SK-N-SH (cell line): ENCODE measurements around the gene AVPR2. TPM values are rescaled to one million over a fixed set of nuclear protein-coding genes. Genes with fewer than 3 reads are reported as not detected.

Source experiments
- CTCF ChIA-PET: fragments of 300-600, 350-600 bp; formaldehyde crosslinking; extraction: SDS; loops from one replicate; lab custom pipeline; 2021; lab: Yijun Ruan, JAX
- POLR2A ChIA-PET: fragments of 350-600 bp; sonication (Branson Sonifier 250); formaldehyde crosslinking; extraction: SDS; loops from one replicate; lab custom pipeline; 2020; ENCODE audit warnings: antibody characterized with exemption, inconsistent platforms; lab: Yijun Ruan, JAX
- DNase-seq: peaks from one replicate; pipeline ENCODE4 v3.0.0; 2012
- H2AFZ ChIP-seq: fragments of 200-600 bp; sonication (generic); 2 replicates; pipeline ENCODE4 v1.8.1; 2016; ENCODE audit warnings: antibody characterized with exemption, mild to moderate bottlenecking, low read depth
- H3F3A ChIP-seq: fragments of 200-600 bp; sonication (generic); replicated peaks from 2 replicates; pipeline ENCODE3; 2016; ENCODE audit warnings: antibody characterized with exemption, mild to moderate bottlenecking; ENCODE audit not compliant: insufficient read depth
- H3K27ac ChIP-seq, 2 experiments: fragments of 200-500 bp in 1 of 2; fragments of 200-600 bp in 1 of 2; sonication (Bioruptor generic) in 1 of 2; sonication (generic), shearing (Covaris generic) in 1 of 2; 2 replicates each; pipeline versions ENCODE4 v1.5.1 to v1.6.1; 2014 to 2016; ENCODE audit warnings: low read depth in 2 of 2, inconsistent platforms in 1 of 2, low read length in 1 of 2, mild to moderate bottlenecking in 1 of 2, mixed read lengths in 1 of 2
- H3K27me3 ChIP-seq: fragments of 200-600 bp; sonication (generic), shearing (Covaris generic); 2 replicates; pipeline ENCODE4 v1.6.1; 2016; ENCODE audit warnings: mixed run types; ENCODE audit not compliant: insufficient read depth
- H3K36me3 ChIP-seq, 2 experiments: fragments of 200-500 bp in 1 of 2; fragments of 200-600 bp in 1 of 2; sonication (Bioruptor generic) in 1 of 2; sonication (generic) in 1 of 2; replicated peaks in 1 of 2; 2 replicates each; pipeline versions ENCODE3 to v1.5.1; 2014 to 2016; ENCODE audit warnings: low read length in 1 of 2, mild to moderate bottlenecking in 1 of 2; ENCODE audit not compliant: insufficient read depth in 2 of 2, control insufficient read depth in 1 of 2
- H3K4me1 ChIP-seq, 2 experiments: fragments of 200-500 bp in 1 of 2; fragments of 200-600 bp in 1 of 2; sonication (Bioruptor generic) in 1 of 2; sonication (generic), shearing (Covaris generic) in 1 of 2; 2 replicates each; pipeline versions ENCODE4 v1.5.1 to v1.6.1; 2014 to 2016; ENCODE audit warnings: low read depth in 1 of 2, low read length in 1 of 2, mixed run types in 1 of 2; ENCODE audit not compliant: insufficient read depth in 2 of 2, control insufficient read depth in 1 of 2
- H3K4me2 ChIP-seq: fragments of 200-600 bp; sonication (generic), shearing (Covaris generic); 2 replicates; pipeline ENCODE4 v1.6.1; 2017; ENCODE audit warnings: mixed run types
- H3K4me3 ChIP-seq, 2 experiments: fragments of 200-500 bp in 1 of 2; fragments of 200-600 bp in 1 of 2; sonication (Bioruptor generic) in 1 of 2; sonication (generic), shearing (Covaris generic) in 1 of 2; 2 replicates each; pipeline versions ENCODE4 v1.5.1 to v1.8.1; 2014 to 2016; ENCODE audit warnings: low read depth in 2 of 2, inconsistent platforms in 1 of 2, low read length in 1 of 2, mild to moderate bottlenecking in 1 of 2, mixed read lengths in 1 of 2, moderate library complexity in 1 of 2
- H3K79me2 ChIP-seq: fragments of 200-600 bp; sonication (generic); 2 replicates; pipeline ENCODE4 v1.8.1; 2017; ENCODE audit warnings: mild to moderate bottlenecking; ENCODE audit not compliant: insufficient read depth
- H3K9ac ChIP-seq: fragments of 200-600 bp; sonication (generic); 2 replicates; pipeline ENCODE4 v1.6.1; 2017; ENCODE audit warnings: mixed run types
- H3K9me2 ChIP-seq: fragments of 200-600 bp; sonication (generic); 2 replicates; pipeline ENCODE4 v1.6.1; 2017; ENCODE audit warnings: mixed run types
- H3K9me3 ChIP-seq: fragments of 200-600 bp; sonication (generic); 2 replicates; pipeline ENCODE4 v1.6.1; 2017; ENCODE audit warnings: mixed run types, mild to moderate bottlenecking, moderate library complexity
- H4K20me1 ChIP-seq: fragments of 200-600 bp; sonication (generic); 2 replicates; pipeline ENCODE4 v1.6.1; 2017; ENCODE audit warnings: mild to moderate bottlenecking, mixed run types; ENCODE audit not compliant: insufficient read depth
- CHD2 ChIP-seq: fragments of 150-350 bp; IDR thresholded peaks from 2 replicates; pipeline ENCODE4 v1.6.1; 2018; ENCODE audit warnings: low read length; ENCODE audit not compliant: partially characterized antibody
- EZH2phosphoT487 ChIP-seq: fragments of 200-600 bp; sonication (generic); IDR thresholded peaks from 2 replicates; pipeline ENCODE4 v1.6.1; 2017; ENCODE audit warnings: low read depth, mixed run types, mild to moderate bottlenecking, antibody characterized with exemption, moderate library complexity, borderline replicate concordance
- FOXJ3 ChIP-seq: sonication (generic); formaldehyde crosslinking; IDR thresholded peaks from 2 replicates; pipeline ENCODE4 v1.5.1; 2020; ENCODE audit warnings: mild to moderate bottlenecking, missing genetic modification reagents
- FOXM1 ChIP-seq: IDR thresholded peaks from 2 replicates; pipeline ENCODE4 v1.4.0; 2012; ENCODE audit warnings: low read depth, mild to moderate bottlenecking
- NRF1 ChIP-seq: IDR thresholded peaks from 2 replicates; pipeline ENCODE4 v1.6.1; 2012; ENCODE audit warnings: low read depth, mild to moderate bottlenecking, low read length
- PBX3 ChIP-seq: IDR thresholded peaks from 2 replicates; pipeline ENCODE4; 2012
- POLR2AphosphoS5 ChIP-seq: IDR thresholded peaks from 2 replicates; pipeline ENCODE4 v1.6.1; 2012; ENCODE audit warnings: low read depth, low read length
- RAD21 ChIP-seq: IDR thresholded peaks from 2 replicates; pipeline ENCODE4 v1.6.1; 2012; ENCODE audit warnings: mild to moderate bottlenecking, low read length
- RCOR1 ChIP-seq: fragments of 150-350 bp; IDR thresholded peaks from 2 replicates; pipeline ENCODE4 v1.6.1; 2017; ENCODE audit warnings: antibody characterized with exemption, low read length
- REST ChIP-seq: IDR thresholded peaks from 2 replicates; pipeline ENCODE4 v1.6.1; 2012; ENCODE audit warnings: mild to moderate bottlenecking, low read depth, low read length, moderate library complexity
- RFX5 ChIP-seq: IDR thresholded peaks from 2 replicates; pipeline ENCODE4 v1.6.1; 2012; ENCODE audit warnings: mild to moderate bottlenecking, improper control_type of control experiment, low read length
- SMC3 ChIP-seq: IDR thresholded peaks from 2 replicates; pipeline ENCODE4 v1.6.1; 2012; ENCODE audit warnings: low read depth, low read length, improper control_type of control experiment
- TAF1 ChIP-seq: IDR thresholded peaks from 2 replicates; pipeline ENCODE4 v1.6.1; 2012; ENCODE audit warnings: low read depth, mild to moderate bottlenecking, low read length, moderate library complexity, borderline replicate concordance
- TCF12 ChIP-seq: IDR thresholded peaks from 2 replicates; pipeline ENCODE4 v1.4.0; 2012
- TEAD4 ChIP-seq: IDR thresholded peaks from 2 replicates; pipeline ENCODE4 v1.4.0; 2012; ENCODE audit warnings: mild to moderate bottlenecking, borderline replicate concordance; ENCODE audit not compliant: insufficient read depth
- YY1 ChIP-seq: IDR thresholded peaks from 2 replicates; pipeline ENCODE4 v1.4.0; 2012; ENCODE audit warnings: low read depth, mild to moderate bottlenecking
- WGBS: methylation state at CpG from one replicate; pipeline ENCODE4 v1.1.6; 2017; ENCODE audit warnings: low lambda C conversion rate; 5-methylcytosine and 5-hydroxymethylcytosine counted together
- polyA plus RNA-seq, 3 experiments: library from polyadenylated mRNA; depleted of rRNA; stranded (reverse); fragments of >200 nt; gene quantifications; 2 replicates each; pipeline ENCODE4 v1.2.3, GENCODE V29; 2012

AVPR2 gene
- polyA plus RNA-seq, 1 of the 3 experiments (the other 2 are of a cell fraction), result not detected

GRCh38 chrX:153955228-153955732, 50.8 kb downstream of the AVPR2 start (continued):
- TF ChIP-seq RFX5 (no peak), POLR2AphosphoS5 (no peak), YY1 (no peak)

DNA sequence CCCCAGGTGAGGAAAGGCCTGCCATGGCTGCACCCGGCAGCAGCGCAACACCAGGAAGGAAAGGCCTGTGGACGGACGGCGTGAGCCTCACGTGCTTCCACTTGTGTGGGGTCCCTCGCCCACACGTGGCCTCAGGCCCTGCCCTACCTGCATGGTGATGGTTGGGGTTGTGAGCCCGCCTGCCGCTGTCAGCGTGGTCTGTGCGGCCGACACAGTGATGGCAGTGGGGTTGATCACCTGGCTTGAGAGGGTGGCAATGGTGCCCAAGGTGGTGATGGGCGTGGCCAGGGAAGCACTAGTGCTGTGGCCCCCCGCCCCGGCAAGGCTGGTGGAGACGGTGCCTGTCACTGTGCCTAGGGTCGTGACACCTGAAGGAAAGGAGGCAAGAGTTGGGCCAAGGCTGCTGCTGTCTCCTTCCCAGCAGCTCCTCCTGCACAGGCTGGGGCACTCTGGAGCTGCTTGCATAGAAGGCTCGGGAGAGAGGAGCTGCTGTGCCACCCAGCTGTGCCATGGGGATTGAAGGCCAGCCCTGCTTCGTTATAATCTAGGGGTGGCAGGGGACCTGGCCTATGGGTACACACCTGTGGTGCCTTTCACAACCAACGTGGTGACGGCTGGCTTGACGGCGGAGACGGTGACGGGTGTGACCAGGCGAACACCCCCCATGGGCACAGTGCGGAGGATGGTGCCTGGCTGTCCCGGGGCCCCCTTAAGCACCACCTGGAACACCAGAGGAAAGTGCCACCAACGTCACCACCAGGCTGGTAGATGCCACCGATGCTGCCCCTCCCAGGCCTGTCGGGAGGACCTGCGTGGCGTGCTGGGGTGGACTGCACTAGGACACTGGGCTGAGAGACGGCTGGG, 51.8 kb downstream of the AVPR2 start:
- Histone ChIP-seq H3K4me3 (no peak overlapping the region), H3K27ac (no peak overlapping the region), H3K36me3 (peaks cover 13 to 98% of the 10 kb centered on the region in 2 experiments), H3K4me1 (no peaks in the 10 kb centered on the region; a peak in 1 of 4 replicates), H4K20me1 (peaks cover 8% of the 10 kb centered on the region), H3F3A (no peaks in the 10 kb centered on the region), H3K4me2 (no peak overlapping the region), H3K9me3 (no peaks in the 10 kb centered on the region), H2AFZ (no peak overlapping the region), H3K79me2 (0 out of 2 replicates have a peak, but pooled peaks cover under 1% of the 10 kb centered on the region), H3K9ac (no peak overlapping the region), H3K27me3 (no peaks in the 10 kb centered on the region), H3K9me2 (no peaks in the 10 kb centered on the region)
- ChIA-PET POLR2A (no interaction called here), CTCF (no interaction called here)
- WGBS, result 100% methylated on average over 7 of the region's 35 CpGs
- no peak for TF ChIP-seq TEAD4
- TF ChIP-seq POLR2AphosphoS5, result no peak
- TF ChIP-seq RFX5, result no peak
- no peak for TF ChIP-seq TCF12
- no peak for TF ChIP-seq RAD21
- TF ChIP-seq FOXJ3 (CRISPR knock-in tag), result no peak
- no peak for TF ChIP-seq SMC3
- TF ChIP-seq EZH2phosphoT487, result no peak
- no peak for TF ChIP-seq PBX3
- no peak for TF ChIP-seq TAF1
- no peak for TF ChIP-seq FOXM1
- no peak for TF ChIP-seq NRF1
- TF ChIP-seq RCOR1, result no peak
- no peak for TF ChIP-seq REST
- TF ChIP-seq CHD2, result no peak
- no peak for TF ChIP-seq YY1
- DNase-seq, result no peak

Other genes starting within 250 kb of the AVPR2 start
- 1.2 and 2.5 TPM in 2 replicates for gene PNCK, start 230.9 kb upstream of the AVPR2 start, polyA plus RNA-seq (2012; rRNA removed)
- 22.3 and 30.8 TPM in 2 replicates for gene SLC6A8, start 216.7 kb upstream of the AVPR2 start, polyA plus RNA-seq (2012; rRNA removed)
- gene BCAP31, start 180.3 kb upstream of the AVPR2 start, polyA plus RNA-seq (2012; rRNA removed), result 173 and 220 TPM in 2 replicates
- 7.2 and 7.9 TPM in 2 replicates for gene ABCD1, start 179.8 kb upstream of the AVPR2 start, polyA plus RNA-seq (2012; rRNA removed)
- gene PLXNB3, start 140.4 kb upstream of the AVPR2 start, polyA plus RNA-seq (2012; rRNA removed), result 13.8 and 15.5 TPM in 2 replicates
- gene SRPK3, start 123.6 kb upstream of the AVPR2 start, polyA plus RNA-seq (2012; rRNA removed), result 0.50 and 0.74 TPM in 2 replicates
- gene IDH3G, start 110.3 kb upstream of the AVPR2 start, polyA plus RNA-seq (2012; rRNA removed), result 78.0 and 107 TPM in 2 replicates
- 326 and 367 TPM in 2 replicates for gene SSR4, start 110.0 kb upstream of the AVPR2 start, polyA plus RNA-seq (2012; rRNA removed)
- gene PDZD4, start 74.1 kb upstream of the AVPR2 start, polyA plus RNA-seq (2012; rRNA removed), result 1.9 and 2.4 TPM in 2 replicates
- gene L1CAM, start 18.5 kb upstream of the AVPR2 start, polyA plus RNA-seq (2012; rRNA removed), result 1.9 and 2.0 TPM in 2 replicates
- gene ARHGAP4, start 21.6 kb downstream of the AVPR2 start, polyA plus RNA-seq (2012; rRNA removed), result 1.6 and 2.2 TPM in 2 replicates
- gene NAA10, start 30.4 kb downstream of the AVPR2 start, polyA plus RNA-seq (2012; rRNA removed), result 192 and 229 TPM in 2 replicates
- 0.90 and 1.0 TPM in 2 replicates for gene RENBP, start 40.0 kb downstream of the AVPR2 start, polyA plus RNA-seq (2012; rRNA removed)
- gene HCFC1, start 67.1 kb downstream of the AVPR2 start, polyA plus RNA-seq (2012; rRNA removed), result 4.7 and 9.5 TPM in 2 replicates
- gene TMEM187, start 68.1 kb downstream of the AVPR2 start, polyA plus RNA-seq (2012; rRNA removed), result 9.4 and 10.9 TPM in 2 replicates
- gene IRAK1, start 115.2 kb downstream of the AVPR2 start, polyA plus RNA-seq (2012; rRNA removed), result 66.1 and 68.5 TPM in 2 replicates
- gene MECP2, start 193.0 kb downstream of the AVPR2 start, polyA plus RNA-seq (2012; rRNA removed), result 7.0 and 8.2 TPM in 2 replicates
- gene OPN1LW, start 239.6 kb downstream of the AVPR2 start, polyA plus RNA-seq (2012; rRNA removed), result not detected in 2 replicates